ENCODE measurements around the gene ADNP2.

The ADNP2 gene

DNA sequence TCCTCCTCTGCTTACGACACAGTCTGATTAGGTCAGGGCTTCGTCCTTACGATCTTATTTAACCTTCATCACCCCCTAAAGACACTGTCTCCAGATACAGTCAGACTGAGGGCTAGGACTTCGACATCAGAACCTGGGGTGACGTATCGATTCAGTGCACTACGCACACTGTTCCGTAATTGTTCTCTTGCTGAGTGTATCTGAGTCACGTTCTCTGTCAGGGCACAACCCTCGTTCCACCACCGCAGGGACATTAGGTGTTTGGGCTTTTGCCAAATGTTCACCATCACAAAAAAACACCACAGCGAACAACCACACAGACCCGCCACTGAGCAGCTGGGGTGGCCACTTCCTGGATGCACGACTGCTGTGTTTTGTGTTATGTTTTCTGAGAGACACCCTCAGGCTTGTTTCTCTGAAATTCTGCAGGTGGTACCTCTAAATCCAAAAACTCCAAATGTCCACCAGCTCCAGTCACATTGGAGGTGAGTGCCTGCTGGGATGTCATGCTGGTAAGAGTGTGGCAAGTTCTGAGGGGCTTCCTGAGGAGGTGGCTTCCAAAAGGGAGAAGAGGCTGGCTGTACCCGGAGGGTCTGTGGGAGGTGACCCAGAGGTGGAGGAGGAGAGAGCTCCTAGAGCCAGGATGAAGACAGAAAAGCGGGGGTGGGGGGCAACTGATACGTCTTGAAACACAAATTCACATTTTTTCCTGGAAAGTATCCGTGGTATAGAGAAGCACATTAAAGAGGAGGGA lies 66.6 kb downstream of the ADNP2 start:
- peak; percentile 8 for DNase-seq

DNA sequence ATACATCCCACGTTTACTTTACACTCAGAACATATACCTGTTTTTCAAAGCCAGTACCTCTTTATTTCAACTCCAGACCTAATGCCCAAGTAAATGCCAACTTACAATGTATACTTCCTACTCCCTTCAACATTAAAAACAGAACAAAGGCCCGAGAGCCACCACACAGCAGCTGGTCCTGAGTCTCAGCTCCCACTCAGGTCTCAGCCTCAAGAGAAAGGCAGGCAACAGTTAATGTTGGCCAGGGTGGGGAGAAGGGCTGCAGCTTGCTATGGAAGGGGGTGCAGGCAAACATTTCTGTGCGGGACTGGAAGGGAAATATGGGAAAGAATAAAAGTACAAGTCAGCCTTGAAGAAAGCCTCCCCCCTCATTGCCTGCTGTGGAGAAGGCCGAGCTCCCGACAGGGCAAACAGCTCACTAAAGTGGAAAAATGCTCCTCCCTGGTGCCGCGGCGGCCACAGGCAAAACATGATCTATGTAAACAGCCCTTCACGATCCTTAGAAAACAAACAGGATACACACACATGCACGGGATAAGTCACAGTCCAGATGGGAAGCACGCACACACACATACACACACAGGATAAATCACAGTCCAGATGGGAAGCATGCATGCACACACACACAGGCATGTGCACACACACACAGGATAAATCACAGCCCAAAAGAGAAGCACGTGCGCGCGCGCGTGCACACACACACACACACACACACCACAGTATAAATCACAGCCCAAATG lies 67.4 kb downstream of the ADNP2 start:
- no peak for DNase-seq

- no peak for DNase-seq
These were observed 68.1 kb downstream of the ADNP2 start for GRCh38 chr18:80177128-80177527.

GRCh38 chr18:80178935-80179818 lies 70.1 kb downstream of the ADNP2 start:
- no peak for DNase-seq

DNA sequence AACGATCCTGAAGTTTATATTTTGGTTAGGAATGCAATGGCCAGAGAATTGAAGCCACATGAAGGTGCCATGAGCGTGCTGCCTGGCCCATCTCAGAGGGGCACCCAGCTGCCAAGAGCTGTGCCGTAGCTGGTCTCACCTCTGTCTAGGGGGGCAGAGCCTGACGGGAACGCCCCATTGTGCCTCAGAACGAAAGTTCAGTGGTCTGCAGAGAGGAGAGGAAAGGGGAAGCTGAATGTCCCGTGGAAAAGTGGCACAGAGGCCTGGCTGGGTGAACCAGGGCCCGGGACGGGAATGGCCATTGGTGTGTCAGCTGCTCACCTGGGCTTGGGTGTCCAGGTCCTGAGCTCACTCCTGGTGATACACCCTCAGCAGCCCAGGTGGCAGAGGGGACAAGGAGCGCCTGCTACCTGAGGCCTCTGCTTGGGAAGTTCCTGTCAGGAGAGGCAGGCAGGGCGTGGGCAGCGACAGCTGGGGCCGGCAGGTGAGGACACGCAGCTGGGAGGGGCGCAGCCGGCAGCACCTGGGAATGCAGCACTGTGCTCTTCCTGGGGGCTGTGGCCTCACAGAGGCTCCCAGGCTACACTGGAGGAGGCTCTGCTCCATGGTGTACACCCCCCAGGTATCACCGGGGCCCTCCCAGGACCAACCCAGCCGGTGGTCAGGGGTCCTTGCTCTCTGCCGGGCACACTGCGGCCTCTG lies 70.9 kb downstream of the ADNP2 start:
- no peak for DNase-seq

- no peak for DNase-seq
These were observed 71.9 kb downstream of the ADNP2 start for GRCh38 chr18:80180778-80181564.

GRCh38 chr18:80181642-80182461 lies 72.8 kb downstream of the ADNP2 start:
- DNase-seq, result no peak

GRCh38 chr18:80182855-80183254 lies 73.8 kb downstream of the ADNP2 start:
- no peak for DNase-seq

DNA sequence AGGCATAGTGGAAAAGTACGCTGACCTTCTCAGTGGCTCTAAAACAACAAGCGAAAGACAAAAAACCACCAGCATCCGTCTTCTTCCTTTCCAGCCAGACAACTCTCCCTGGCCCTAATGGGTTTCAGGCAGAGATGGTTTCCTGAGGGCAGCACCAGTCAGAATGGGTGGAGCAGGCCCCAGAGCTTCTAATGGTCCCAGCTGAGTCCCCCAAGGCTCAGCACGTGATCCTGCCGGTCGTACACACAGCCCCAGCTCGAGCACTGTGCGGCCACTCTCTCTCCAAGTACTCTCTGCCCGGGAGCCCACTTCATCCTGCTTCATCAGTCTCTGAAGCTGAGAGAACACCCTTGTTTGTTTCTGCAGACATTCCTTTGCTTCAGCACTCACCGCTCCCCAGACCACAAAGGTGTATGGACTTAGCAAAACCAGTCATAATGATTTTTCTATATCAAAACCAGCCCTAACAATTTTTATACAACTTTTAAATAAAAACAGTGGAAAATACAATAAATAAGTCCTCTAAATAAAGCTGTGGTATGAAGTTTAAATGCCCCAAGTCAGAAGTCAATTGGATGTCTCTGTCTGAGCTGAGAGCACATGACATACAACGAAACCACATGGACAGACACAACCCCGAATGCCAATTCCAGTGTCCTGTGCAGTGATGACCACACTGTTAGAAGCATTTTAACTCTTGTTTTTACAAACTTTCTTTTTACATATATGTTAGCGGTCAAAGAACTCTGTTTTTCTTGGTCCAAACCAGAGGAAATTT lies 74.4 kb downstream of the ADNP2 start:
- no peak for DNase-seq

DNA sequence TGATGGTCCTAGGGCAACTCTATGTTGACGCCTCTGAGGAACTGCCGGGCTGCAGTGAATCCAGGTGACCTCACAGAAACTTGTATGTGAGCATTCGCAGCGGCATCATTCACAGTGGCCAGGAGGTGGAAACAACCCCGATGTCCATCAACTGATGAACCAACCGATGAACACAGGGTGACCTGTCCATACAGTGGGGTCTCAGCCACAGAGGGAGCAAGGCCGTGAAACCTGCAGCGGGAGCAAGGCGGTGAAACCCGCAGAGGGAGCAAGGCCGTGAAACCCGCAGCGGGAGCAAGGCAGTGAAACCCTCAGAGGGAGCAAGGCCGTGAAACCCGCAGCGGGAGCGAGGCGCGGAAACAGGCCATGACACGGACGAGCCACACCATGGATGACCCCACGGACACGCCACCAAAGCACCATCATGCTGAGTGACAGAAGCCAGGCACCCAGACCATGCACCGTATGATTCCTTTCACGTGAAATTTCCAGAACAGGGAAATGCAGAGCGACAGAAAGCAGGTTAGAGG lies 75.2 kb downstream of the ADNP2 start:
- no peak for DNase-seq

GRCh38 chr18:80185545-80185944 lies 76.5 kb downstream of the ADNP2 start:
- no peak for DNase-seq

DNA sequence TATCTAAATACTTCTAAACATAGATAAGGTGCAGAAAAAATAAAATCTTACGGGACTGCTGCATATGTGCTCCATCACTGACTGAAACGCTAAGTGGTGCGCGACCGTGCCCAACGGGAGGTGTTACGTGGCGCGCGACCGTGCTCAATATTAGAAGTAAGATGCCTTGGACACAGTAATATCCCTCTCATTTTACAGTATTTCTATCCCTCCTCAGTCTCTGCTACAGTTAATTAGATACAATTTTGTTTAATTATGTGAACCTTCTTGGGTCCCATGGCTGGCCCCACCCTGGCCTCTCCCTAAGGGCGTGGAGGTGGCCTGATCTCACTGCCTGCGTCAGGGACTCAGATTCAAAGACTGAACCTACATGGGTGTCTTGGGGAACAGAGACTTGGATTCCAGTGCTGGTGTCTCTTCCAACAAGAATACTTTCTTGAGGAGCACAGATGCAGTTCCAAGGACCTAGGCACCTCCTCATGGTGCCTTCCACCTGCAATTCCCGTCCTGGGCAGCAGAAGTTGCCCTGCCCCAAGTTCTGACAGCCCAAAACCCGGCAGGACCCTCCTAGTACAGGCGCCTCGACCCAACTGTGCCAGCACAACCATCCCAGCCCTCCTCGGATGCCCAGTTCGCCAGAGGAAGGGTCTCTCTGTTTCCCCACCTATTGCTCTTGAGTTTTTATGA lies 79.0 kb downstream of the ADNP2 start:
- DNase-seq, result no peak

DNA sequence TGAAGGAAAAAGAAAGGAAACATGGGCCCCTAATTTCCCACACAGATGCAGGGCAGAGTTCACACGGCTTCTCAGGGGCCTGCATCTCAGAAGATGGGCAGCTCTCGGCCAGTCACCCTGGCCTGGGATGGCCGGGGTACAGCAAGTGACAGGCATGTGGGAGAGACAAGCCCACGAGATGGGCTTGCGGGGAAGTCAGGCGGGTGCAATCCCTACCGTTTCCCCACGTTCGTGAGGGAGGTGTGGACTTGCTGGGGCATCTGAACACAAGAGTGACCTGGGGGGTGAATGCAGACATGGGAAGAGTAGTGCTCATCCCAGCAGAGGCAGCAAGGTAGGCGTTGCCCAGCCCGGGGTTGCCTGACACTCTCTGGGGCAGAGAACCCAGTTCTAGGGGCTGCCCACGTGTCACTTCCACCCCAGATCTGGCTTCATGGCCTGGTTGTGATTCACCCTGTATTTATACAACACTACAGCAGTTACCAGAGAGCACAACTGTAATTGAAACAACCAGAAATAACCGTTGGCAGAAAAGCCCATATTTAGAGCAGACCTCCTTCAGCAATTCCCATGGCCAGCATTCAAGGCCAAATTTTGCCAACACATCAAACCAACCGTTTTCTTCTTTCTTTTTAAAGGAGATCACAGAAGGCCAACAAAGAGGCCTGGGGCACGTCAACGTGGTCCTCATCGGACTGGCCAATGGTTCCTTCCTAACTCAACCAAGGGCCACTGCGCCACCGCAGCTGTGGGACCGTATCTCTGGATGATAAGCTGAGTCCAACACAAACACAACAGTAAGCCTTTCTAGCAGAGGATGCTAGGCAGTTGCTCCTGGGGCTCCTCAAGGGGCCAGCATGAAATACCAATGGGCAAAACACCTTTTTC lies 79.8 kb downstream of the ADNP2 start:
- no peak for DNase-seq

- DNase-seq, result no peak
These were observed 80.4 kb downstream of the ADNP2 start for GRCh38 chr18:80189531-80189865.
